Gastrocnemius medialis (tissue), 4 donors: ENCODE results near the gene MYO1D. TPM values are rescaled to one million over a fixed set of nuclear protein-coding genes. Genes with fewer than 3 reads are reported as not detected.

Source experiments
- ATAC-seq, 2 donors: fragments of 150-250 bp; one replicate each; pipeline ENCODE4 v1.9.1; 2016
- DNase-seq, 2 donors: peaks; one replicate each; pipeline ENCODE4 v3.0.0-alpha.2; 2019
- H3K27ac ChIP-seq, 4 donors: fragments of 200-600 bp; sonication (generic); 1 replicate in 1 of 4; 2 replicates in 3 of 4; pipeline ENCODE4 v1.5.1; 2016 to 2018; ENCODE audit warnings: mild to moderate bottlenecking in 2 of 4, moderate library complexity in 1 of 4
- H3K27me3 ChIP-seq, 3 donors: fragments of 200-600 bp; sonication (generic) in 2 of 3; 1 replicate in 1 of 3; 2 replicates in 2 of 3; pipeline versions ENCODE4 v1.5.1 to v1.6.0; 2016 to 2019; ENCODE audit warnings: mild to moderate bottlenecking in 1 of 3, moderate library complexity in 1 of 3
- H3K36me3 ChIP-seq, 2 donors: fragments of 200-600 bp; sonication (generic) in 1 of 2; one replicate each; pipeline ENCODE4 v1.5.1; 2017 to 2018
- H3K4me1 ChIP-seq, 2 donors: fragments of 200-600 bp; sonication (generic) in 1 of 2; one replicate each; pipeline ENCODE4 v1.5.1; 2016 to 2017; ENCODE audit warnings: mild to moderate bottlenecking in 2 of 2
- H3K4me3 ChIP-seq, 4 donors: fragments of 200-600 bp; sonication (generic) in 3 of 4; 1 replicate in 1 of 4; 2 replicates in 3 of 4; pipeline ENCODE4 v1.5.1; 2016 to 2019; ENCODE audit warnings: mild to moderate bottlenecking in 2 of 4
- H3K9me3 ChIP-seq, 3 donors: fragments of 200-600 bp; sonication (generic) in 2 of 3; 1 replicate in 1 of 3; 2 replicates in 2 of 3; pipeline ENCODE4 v1.5.1; 2016 to 2019
- CTCF ChIP-seq, 5 experiments: fragments of 450-650 bp in 3 of 5; fragments of 200-600 bp in 2 of 5; sonication (generic) in 2 of 5; IDR thresholded peaks in 4 of 5; conservative IDR thresholded peaks in 1 of 5; 1 replicate in 4 of 5; 2 replicates in 1 of 5; pipeline ENCODE4 v1.5.1; 2016 to 2019; ENCODE audit warnings: antibody characterized with exemption in 5 of 5, mild to moderate bottlenecking in 3 of 5, moderate library complexity in 3 of 5
- POLR2A ChIP-seq, 2 donors: fragments of 450-650 bp; IDR thresholded peaks; one replicate each; pipeline ENCODE4 v1.6.1; 2017; ENCODE audit warnings: antibody characterized with exemption in 2 of 2, mild to moderate bottlenecking in 2 of 2, moderate library complexity in 2 of 2
- in situ Hi-C, 4 donors: fragments of 200-750 bp; cut with MboI; loops; one replicate each; pipeline versions ENCODE4 v1.15.0 to v1.8.0; 2017; ENCODE audit warnings: low sequenced_read_pairs in 4 of 4
- intact Hi-C: fragments of 100-400 bp; cut with DNase I; formaldehyde crosslinking; loops from one replicate; pipeline ENCODE4 v1.15.1; 2023; ENCODE audit warnings: low total_unique reads
- total RNA-seq, 4 donors: library from RNA; depleted of rRNA; stranded (reverse); fragments of >200 nt; gene quantifications; one replicate each; pipeline versions ENCODE4 v1.1.0 to v1.2.3, GENCODE V29; 2016

MYO1D gene
- total RNA-seq, 4 donors from 2014 or later: 5.8 to 20.1 (median 7.8) TPM

GRCh38 chr17:32471652-32472051 is 405.3 kb downstream of the MYO1D start:
- TF ChIP-seq CTCF (IDR thresholded peaks at IDR 0.05 in 4 of 5, conservative IDR thresholded peaks at IDR 0.05 in 1 of 5) (no peak), POLR2A (IDR thresholded peaks at IDR 0.05) (no peak)
- H3K27me3 ChIP-seq: no peaks in the 10 kb centered on the region
- ATAC-seq (no peak), DNase-seq (no peak)
- peaks cover 16 to 92% of the 10 kb centered on the region in 2 donors for H3K36me3 ChIP-seq
- no peak overlapping the region for H3K4me3 ChIP-seq
- H3K4me1 ChIP-seq: peaks cover 2 to 15% of the 10 kb centered on the region in 2 donors
- intact Hi-C loops (no loop called here), in situ Hi-C loops (loop anchor here in 2 of 4 donors (10.0 to 25.0 kb wide), 2 partner anchors 133 to 291 kb away; no protein-coding TSS in a partner anchor)
- H3K27ac ChIP-seq: peak overlapping the region in 1 of 4 donors; percentile 0
- H3K9me3 ChIP-seq: no peaks in the 10 kb centered on the region

- H3K9me3 ChIP-seq: no peaks in the 10 kb centered on the region
- no peaks in the 10 kb centered on the region for H3K27me3 ChIP-seq
- TF ChIP-seq CTCF (IDR thresholded peaks at IDR 0.05 in 4 of 5, conservative IDR thresholded peaks at IDR 0.05 in 1 of 5): no peak
- no peak for TF ChIP-seq POLR2A (IDR thresholded peaks at IDR 0.05)
- no peak overlapping the region for H3K4me3 ChIP-seq
- H3K4me1 ChIP-seq: peaks cover 2 to 15% of the 10 kb centered on the region in 2 donors
- peak overlapping the region in 3 of 4 donors; percentile 2 to 8 (median 4) for H3K27ac ChIP-seq
- in situ Hi-C loops (loop anchor here in 2 of 4 donors (10.0 to 25.0 kb wide), 2 partner anchors 134 to 292 kb away; no protein-coding TSS in a partner anchor), intact Hi-C loops (no loop called here)
- H3K36me3 ChIP-seq: peaks cover 11 to 92% of the 10 kb centered on the region in 2 donors
- no peak for ATAC-seq
- DNase-seq: no peak
These were observed 406.3 kb downstream of the MYO1D start for GRCh38 chr17:32470405-32471167.

- DNase-seq: no peak
- in situ Hi-C loops (loop anchor here in 3 of 4 donors (10.0 to 25.0 kb wide), 2 partner anchors 287 to 294 kb away; no protein-coding TSS in a partner anchor), intact Hi-C loops (no loop called here)
- Histone ChIP-seq H3K27me3 (no peaks in the 10 kb centered on the region), H3K27ac (no peak overlapping the region), H3K36me3 (peaks cover 2 to 92% of the 10 kb centered on the region in 2 donors), H3K4me3 (no peak overlapping the region), H3K4me1 (peaks cover 2 to 17% of the 10 kb centered on the region in 2 donors), H3K9me3 (no peaks in the 10 kb centered on the region)
- TF ChIP-seq POLR2A (IDR thresholded peaks at IDR 0.05): no peak
- TF ChIP-seq CTCF (IDR thresholded peaks at IDR 0.05 in 4 of 5, conservative IDR thresholded peaks at IDR 0.05 in 1 of 5): no peak
- no peak for ATAC-seq
These were observed 409.0 kb downstream of the MYO1D start for GRCh38 chr17:32467949-32468348.

GRCh38 chr17:32464374-32464773 is 412.6 kb downstream of the MYO1D start:
- TF ChIP-seq POLR2A (IDR thresholded peaks at IDR 0.05) (no peak), CTCF (IDR thresholded peaks at IDR 0.05 in 4 of 5, conservative IDR thresholded peaks at IDR 0.05 in 1 of 5) (no peak)
- no peak for DNase-seq
- Histone ChIP-seq H3K4me3 (no peak overlapping the region), H3K27ac (no peak overlapping the region), H3K27me3 (no peaks in the 10 kb centered on the region), H3K36me3 (peaks cover 2 to 73% of the 10 kb centered on the region in 2 donors), H3K9me3 (no peaks in the 10 kb centered on the region), H3K4me1 (peaks cover 0 to 4% of the 10 kb centered on the region in 2 donors)
- intact Hi-C loops: loop anchor here (5.0 kb wide), 1 partner anchor 293 kb away; no protein-coding TSS in a partner anchor
- in situ Hi-C loops: loop anchor here in 3 of 4 donors (10.0 to 25.0 kb wide), 2 partner anchors 290 to 298 kb away; no protein-coding TSS in a partner anchor
- ATAC-seq: no peak
